Fibroblast of skin of left quadriceps (primary cell): ENCODE data around the gene PPIP5K1.
A peak's percentile ranks its signal among the peaks of the same experiment; 100 is the strongest.

Experiments
- DNase-seq, 2 experiments: peaks; one replicate each; pipeline ENCODE4 v3.0.0-alpha.2; 2013; ENCODE audit warnings: low read depth in 2 of 2

The PPIP5K1 gene

DNA sequence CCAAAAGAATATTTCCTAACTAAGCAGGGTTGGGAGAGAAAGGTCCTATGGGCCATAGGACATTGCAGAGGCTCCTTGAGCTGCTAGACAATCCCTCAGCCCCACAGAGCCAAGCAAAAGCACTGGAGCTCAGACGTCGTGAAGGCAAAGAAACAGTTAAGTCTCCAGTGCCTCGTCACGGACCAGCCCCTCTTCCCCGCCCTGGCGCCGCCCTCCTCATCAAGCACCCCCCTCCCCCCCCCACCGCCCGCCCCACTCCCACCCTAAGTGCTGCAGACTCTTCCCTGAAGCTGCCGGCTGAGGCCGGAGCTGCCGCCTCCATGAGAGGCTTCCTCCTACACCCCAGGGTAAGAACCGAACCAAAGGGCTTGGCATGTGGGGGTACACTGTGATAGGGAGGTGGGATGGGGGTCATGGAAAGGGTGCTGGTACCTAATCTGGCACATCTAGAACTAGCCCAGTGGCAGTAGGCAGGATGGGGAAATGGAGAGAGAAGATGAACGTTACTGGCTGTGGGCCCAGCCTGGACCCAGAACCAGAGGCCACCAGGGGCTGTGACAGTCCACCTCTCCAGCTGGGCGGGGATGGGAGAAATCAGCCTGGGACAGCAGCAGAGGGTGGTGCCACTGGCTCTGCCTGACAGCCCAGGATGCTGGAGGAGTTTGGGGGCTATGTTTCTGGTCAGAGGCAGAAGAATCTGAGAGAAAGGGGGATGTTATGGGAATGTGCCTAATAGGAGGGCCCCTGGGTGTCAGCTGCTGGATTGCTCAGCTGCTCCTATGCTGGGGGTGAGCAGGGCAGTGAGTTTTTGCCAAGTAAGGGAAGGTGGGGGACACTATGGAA lies 72.4 kb downstream of the PPIP5K1 start, which contains the start of gene MAP1A:
MAP1A (plus strand) TSS at position 255 of the 843 bp plus-strand sequence. CDS start 3,866 bp downstream, outside the sequence.
- peak; percentile 46 to 56 for DNase-seq

DNA sequence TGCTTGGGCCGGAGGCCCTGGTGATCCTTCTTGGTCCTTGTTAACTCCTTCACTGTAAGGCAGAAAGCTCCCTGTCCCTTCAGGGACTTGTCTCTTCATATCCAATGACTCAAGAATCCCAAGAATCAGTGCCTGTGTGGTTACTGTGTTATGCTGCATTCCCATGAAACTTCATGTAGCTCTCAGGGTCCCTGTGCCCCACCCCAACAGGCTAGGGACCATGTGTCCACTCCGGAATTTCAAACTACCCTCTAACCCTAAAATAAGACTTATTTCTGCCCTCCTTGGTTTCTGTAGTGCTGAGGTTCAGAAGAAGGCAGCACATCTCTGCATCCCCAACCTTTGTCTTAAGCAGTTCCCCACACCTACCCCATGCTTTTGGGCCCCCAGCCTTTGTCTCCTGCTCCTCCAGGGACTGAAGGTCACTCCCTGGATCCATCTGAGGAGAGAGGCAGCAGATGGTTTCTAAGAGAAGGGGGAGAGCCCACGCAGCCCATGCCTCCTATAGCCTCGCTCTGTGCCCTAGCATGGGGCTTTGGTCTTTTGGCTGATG lies 73.1 kb downstream of the PPIP5K1 start:
- peak; percentile 44 to 51 for DNase-seq

DNA sequence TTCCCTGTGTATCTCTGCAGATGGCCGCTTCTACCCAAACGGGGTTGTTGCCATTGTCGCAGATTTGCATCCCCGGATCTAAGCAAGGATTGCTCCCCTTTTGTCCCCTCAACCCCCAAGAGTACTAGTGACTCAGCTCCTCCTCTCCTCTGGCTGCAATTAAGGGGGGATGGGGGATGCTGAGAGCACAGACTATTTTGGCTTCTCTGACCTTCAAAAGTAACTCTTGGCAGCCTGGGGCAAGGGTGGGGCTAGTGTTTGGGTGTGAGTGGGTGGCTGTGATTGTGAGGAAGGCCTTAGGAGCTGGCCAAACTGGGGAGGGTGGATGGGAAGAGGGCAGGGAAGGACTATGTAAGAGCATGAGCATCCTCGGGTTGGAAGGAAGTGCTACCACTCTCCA lies 73.8 kb downstream of the PPIP5K1 start:
- DNase-seq, result no peak

DNA sequence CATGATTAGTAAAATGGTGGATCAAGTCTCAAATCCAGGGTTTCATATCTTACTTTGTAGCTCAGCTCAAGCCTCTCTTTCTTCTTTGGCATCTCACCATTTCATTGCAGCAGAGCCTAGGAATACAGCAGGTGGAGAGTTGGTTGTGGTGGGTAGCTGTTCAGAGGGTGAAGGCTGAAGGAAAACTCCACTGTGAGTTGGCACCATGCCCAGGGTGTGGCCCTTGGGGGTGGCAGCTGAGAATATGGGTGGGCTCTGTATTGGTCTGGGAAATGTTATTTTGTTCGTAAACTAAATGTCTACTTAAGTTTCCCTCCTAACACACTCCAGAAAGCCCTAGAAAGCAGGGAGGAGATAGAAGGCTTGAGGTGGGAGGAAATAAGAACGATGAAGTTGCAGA lies 74.3 kb downstream of the PPIP5K1 start:
- no peak for DNase-seq

DNA sequence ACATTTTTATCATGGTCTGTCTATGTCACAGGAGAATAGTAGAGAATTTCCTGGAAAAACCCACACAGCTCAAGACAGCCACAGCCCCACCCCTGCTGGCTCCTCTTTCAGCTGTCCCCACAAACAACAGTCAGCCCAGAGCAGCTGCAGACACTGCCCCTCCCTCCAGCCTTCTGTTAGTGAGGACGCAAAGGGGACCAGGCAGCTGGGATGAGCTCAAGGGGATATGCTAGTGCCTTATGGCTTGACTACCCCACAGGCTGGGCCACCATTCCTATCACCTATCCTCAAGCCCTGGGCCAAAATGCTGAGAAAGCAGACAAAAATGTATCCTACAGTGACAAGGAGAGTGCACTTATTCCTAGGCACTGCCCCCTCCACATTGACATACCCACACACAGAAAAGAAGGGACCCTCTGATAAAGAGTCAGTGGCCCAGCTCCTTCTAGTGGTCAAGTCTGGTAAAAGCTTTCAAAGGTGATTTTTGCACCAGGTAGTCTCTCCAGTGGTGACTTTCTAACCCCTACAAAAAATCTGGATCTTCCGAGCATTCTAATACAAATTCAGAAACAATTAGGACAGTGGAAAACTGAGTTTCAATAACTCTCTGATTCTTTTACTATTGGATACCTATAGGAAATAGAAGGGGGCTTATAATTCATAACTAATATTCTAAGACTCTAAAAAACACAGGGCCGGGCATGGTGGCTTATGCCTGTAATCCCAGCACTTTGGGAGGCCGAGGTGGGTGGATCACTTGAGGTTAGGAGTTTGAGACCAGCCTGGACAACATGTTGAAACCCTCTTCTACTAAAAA lies 75.6 kb downstream of the PPIP5K1 start:
- DNase-seq, result no peak

DNA sequence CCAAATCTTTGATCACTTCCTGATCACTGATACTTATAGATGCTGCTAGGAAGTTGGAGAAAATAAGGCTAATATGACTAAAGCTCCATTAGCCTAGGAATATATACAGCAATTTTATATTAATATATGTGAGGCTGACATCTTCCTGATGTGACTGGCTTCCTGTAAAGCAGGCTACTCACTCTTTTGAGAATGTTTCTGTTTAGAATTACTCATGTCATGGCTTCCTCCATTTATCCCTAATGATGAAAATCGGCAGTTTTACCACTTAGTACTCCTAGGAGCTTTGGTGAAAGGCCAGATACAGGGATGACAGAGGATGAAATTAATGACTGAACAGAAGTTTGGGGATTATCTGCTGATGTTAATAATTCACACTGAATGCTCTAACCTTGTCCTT lies 76.5 kb downstream of the PPIP5K1 start:
- DNase-seq, result no peak

DNA sequence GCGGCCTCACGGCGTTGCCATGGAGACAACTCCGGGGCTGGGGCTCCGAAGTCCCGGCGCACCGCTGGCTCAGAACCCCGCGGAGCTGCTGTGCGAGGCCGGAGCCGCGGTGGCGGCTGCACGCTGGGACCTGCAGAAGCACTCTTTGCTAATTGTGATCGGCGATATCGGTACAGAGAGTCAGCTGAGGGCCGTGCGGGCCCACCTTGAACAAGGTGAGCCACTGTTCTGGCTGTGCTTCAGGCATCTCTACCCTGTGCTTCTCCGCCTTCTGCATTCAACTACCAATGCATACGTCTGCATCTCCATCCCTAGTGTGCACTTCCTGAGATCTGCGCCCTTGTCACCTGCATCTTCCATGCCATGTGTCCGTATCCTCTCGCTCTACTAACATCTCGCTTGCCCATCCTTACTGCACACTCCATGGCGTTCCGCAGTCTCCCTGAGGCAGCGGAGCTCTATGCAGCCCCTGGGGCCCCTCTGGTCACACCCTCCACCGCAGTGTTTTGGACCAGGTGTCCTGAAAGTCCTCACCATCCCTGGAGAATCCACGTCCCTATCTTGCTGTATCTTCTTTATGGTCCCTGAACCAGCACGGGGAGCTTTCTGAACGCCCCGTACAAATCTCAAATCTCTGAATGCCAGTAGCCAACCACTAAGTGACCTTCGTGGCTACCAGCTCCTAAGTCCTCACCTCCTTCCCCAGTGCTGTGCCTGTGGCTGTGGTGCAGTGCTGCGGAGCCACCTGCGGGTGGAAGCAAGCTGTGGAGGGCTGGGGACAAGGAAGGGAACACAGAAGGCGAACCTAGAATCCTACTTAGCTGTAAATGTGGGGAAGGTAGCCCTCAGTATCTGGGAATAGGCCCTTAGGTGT lies 78.8 kb downstream of the PPIP5K1 start:
- no peak for DNase-seq

DNA sequence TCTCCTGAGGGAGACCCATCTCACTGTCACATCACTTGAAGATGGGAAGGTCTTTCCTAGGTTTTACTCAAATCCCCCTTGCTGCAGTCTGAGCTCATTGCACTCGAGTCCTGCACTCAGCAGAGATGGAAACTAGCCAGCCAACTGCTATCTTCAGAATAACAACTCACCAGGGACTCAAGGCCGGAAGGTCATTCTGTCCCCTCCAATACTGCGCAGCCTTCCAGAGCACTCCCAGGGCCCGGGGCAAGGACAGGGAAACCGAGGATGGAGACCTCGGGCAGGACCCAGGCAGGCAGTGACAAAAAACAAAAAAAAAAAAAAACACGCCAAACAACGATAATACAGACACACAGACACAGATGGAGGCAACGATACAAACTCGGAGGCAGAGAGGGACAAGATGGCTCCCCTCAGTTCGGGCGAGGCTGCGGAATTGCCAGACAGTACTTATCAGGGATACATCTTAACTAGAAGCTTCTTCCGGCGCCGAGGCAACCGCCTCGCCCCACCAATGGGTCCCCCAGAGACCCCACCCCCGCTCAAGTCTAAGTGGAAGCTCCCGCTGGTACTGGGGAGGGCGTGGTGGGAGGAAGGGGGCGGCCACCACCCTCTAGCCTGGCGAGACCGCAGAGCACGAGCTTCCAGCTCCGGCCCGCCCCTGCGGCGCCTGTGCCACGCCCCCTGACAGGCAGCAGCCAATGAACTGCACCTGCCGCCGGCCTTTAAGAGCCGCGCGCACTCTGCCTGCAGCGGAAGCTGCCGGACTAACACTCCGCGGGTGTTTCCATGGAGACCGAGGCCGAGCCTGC lies 79.6 kb downstream of the PPIP5K1 start:
- peak; percentile 96 for DNase-seq

DNA sequence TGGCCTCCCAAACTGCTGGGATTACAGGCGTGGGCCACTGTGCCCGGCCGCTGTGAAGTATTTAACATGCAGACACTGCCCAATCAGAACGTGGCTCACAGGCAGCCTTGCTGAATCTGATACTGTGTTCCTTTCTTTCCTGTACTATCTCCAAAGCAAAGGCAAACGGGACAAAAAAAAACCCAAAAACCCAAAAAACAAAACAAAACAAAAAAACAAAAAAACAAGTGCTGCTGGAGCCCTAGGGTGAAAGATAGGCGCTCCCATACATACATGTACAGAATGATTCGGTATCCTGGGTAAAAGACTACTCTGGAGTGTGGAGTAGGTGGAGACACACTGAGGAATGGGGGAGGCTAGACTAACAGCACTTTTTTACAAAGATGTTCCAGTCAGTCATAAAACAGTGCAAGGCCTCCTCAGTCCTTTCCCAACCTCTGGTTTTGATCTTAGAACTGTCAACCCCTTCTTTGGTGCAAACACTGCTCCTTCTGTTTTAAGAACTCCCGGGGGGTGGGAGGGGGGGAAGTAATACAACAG lies 80.3 kb downstream of the PPIP5K1 start:
- DNase-seq, result no peak

DNA sequence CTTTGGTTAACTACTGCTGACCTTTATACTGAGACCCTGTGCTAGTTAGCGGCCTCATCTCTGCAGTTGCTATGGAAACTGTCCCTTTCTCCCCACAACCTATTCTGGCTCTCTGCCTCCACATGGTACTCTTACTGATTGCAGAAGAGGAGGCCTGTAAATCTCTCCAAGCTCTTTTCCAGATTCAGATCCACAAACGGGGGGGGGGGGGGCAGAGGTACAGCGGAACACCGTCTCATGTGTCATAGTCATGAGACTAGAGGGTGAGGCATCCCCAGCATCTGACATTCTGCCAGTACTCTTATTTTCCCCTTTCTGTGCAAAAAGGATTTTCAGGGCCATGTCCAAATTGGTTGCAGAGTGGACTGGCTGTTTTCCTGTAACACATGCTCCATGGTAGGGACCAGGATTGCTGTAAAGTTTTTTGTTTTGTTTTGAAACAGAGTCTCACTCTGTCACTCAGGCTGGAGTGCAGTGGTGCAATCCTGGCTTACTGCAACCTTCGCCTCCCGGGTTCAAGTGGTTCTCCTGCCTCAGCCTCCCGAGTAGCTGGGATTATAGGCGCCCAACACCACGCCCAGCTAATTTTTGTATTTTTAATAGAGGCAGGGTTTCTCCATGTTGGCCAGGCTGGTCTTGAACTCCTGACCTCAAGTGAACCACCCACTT lies 80.9 kb downstream of the PPIP5K1 start:
- no peak for DNase-seq

DNA sequence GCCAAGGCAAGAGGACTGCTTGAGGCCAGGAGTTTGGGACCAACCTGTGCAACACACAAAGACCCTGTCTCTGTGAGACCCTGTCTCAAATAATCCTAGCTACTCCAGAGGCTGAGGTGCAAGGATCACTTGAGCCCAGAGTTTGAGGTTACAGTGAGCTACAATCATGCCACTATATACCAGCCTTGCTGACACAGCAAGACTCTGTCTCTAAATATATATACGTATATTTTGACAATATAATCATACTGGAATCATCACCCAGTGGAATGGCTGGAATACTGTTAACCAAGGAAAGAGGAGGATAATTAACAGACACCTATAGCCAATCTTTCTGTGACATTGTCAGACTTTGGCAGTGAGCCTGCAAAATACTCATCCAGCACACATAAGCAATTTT lies 81.6 kb downstream of the PPIP5K1 start:
- DNase-seq, result no peak

DNA sequence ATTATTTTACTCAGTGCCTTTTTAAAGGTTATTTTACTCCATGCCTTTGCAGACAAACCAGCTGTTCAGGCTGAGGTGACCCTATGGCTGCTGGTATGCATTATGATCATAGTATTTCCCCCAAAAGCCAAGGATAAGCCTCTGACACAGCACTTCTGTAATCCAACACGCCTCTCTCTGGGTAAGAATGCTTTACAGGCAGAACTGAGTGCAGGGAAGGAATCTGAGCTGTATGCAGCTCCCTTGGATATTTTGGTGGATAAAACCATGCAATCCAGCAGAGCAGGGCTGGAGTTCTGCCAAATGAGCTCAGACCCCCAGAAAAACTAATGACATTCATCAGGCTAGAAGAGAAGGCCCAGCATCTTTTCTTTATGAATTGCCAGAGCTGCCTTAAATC lies 84.3 kb downstream of the PPIP5K1 start:
- peak; percentile 88 to 89 for DNase-seq

DNA sequence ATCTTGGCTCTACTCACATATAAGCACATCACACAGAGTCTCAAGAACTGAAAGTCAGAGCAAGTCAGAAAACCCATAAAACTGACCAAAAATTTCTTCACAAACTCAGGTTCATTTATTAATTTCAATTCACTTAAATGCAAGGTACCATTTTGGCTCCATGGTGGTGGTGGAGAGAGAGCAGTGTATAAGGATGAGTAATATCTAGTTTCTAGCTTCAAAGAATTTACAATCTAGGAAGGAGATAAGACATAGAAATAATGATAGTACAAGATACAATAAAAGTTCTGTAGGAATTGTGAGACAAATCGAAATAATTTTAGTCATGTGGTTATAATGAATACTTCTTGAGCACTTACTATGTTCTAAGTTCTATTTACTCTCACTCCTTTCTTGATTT lies 90.4 kb downstream of the PPIP5K1 start:
- DNase-seq, result no peak

DNA sequence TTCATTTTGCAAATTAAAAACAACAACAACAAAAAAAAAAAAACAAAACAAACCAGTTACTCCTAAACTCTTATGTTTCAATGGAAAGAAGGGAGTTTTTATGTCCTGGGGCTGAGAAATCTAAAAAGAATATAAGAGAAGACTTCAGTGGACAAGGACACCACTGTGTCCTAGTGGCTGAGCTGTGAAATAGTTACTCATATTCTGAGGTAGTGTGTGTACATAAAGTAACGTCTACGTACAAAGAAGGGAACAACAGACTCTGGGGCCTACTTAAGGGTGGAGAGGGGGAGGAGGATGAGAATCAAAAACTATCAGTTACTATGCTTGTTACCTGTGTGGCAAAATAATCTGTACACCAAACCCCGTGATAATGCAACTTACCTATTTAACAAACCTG lies 91.0 kb downstream of the PPIP5K1 start:
- no peak for DNase-seq

DNA sequence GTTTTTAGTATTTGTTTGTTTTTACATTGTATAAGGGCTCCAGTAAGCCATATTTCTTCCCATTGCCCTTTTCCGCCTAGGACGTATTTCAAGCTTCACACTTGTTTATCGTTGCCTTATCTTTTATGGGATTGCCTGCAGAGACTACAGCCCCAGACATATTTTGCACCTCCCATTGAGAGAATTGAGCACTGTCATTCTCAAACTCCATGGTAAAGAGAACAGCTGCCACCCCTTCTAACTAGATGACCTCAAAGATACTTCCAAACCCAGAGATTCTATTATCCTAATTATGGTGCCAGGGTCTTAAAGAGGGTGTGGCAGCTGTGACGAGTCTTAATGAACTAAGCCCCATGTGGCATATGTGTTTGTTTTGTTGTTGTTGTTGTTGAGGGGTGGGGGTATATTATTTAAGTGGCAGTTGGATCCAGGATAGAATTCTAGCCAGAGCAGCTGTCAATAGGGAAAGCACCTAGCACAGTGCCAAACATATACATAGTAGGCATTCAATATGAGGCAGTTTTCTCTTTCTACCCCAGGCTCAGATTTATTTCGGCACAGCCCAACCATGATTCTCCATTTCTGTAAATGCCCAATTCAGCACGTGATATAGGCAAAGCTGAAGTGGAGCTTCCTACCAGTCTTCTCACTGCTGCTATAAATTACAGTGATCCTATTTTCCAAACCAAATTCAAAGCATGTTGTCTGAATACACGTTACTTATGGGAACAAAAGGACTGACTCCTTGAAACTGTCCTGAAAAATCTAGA lies 96.1 kb downstream of the PPIP5K1 start:
- DNase-seq, result no peak

DNA sequence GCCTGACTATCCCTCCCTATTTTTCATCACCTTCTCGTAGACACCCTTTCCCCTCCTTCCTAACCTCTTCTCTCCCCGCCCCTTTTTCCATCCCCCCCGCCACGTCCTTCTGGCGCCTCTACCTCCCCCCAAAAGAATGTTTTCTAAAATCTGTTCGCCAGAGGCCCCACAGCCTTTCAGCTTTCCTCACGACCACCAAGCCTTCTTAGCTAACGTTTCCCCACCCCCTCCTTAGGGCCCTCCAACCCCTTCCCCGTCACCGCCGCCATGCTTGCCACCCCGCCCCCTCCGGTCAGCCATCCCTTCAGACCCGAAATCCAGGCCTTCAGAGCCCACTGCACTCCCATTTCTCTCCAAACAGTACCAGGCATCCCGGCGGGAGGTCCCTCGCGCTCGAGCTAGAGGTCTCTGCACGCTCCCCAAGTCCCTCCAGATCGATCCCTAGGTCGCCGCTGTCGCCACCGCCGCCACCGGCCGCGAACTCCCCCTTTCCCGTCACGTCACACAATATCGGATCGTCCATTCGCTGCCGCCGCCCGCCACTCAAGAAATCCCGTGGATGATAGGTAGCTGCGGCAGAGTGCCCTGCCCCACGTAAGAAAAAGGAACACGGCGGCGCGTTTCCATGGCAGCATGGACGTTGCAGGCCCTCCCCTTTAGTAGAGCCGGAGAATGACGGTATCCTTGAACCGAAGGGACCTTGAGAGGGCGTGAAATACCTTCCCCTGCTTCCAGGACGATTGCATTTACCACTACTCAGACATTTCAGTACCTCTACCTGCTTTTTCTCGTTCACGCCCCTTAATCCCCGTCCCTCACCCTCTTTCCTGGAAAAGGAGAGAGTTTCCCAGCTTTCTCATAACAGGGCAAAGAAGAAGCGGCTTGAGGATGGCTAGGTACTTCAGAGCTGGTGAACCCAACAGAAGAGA lies 97.1 kb downstream of the PPIP5K1 start, which contains the start of gene TP53BP1:
TP53BP1 (minus strand) TSS at position 484 of the 929 bp plus-strand sequence; CDS start at position 371, 113 bp downstream.
- DNase-seq, result peak; percentile 85 to 88

DNA sequence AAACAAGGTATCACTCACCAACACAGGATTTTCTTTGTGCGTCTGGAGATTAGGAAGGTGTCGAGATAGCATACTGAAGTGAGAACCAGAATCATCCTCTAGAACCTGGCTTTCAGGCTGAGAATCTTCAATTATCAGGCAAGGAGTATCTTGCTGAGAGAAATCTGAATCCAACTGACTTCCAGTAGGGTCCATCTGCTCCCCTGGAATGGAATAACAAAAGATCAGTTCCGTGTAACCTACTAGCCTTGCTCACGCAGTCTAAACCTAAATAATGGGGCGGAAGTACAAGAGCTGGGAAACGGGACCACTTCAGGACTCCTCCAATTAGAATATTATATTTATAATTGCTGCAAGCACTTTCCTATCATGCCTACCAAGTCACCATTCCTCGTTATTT lies 97.7 kb downstream of the PPIP5K1 start:
- no peak for DNase-seq

DNA sequence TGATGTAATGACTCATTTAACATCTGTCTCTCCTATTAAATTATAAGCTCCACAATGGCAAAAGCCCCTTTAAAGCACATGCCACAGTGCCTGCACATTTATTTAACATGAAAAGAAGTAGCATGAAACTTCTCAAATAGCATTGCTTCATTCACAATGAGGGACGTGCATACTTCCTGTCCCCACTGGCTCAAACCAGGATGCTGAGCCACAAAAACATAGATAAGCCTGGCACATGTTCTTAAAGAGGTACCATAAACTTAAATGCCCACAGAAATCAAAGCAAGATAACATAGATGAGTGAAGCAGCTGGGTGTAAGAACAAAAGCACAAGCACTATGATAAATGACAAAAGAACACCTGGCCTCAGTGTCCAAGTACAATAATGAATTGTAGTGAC lies 100.8 kb downstream of the PPIP5K1 start:
- no peak for DNase-seq
